Measurements from ENCODE around the gene FAM83C. TPM values are rescaled to one million over a fixed set of nuclear protein-coding genes. Genes with fewer than 3 reads are reported as not detected.

The FAM83C gene
- total and polyA plus RNA-seq, 9 of the 15 experiments (the other 6 are each of a cell fraction or from before 2014, with no cell fraction given), result not detected

GRCh38 chr20:35306931-35307517, 14.8 kb upstream of the FAM83C start (continued):
- TF ChIP-seq ZNF639 (CRISPR knock-in tag; conservative IDR thresholded peaks at IDR 0.05 in 1 of 2, IDR thresholded peaks at IDR 0.05 in 1 of 2) (0 out of 4 replicates have a peak, but pooled peaks of 1 of the 2 experiments have one; percentile 34), ARNT (IDR thresholded peaks at IDR 0.05) (no peak), NFYB (IDR thresholded peaks at IDR 0.05; ENCODE audit: extremely low read depth, insufficient read length) (no peak), CTCF (IDR thresholded peaks at IDR 0.05 in 2 of 3, conservative IDR thresholded peaks at IDR 0.05 in 1 of 3; ENCODE audit: insufficient read depth in 2 of 3, low read depth in 1 of 3, low read length in 3 of 3) (peak; percentile 96 to 99 (median 98)), MIER1 (IDR thresholded peaks at IDR 0.05; ENCODE audit: low read depth) (no peak), BHLHE40 (IDR thresholded peaks at IDR 0.05; ENCODE audit: low read length) (peak; percentile 29; the same call in 1 of the 2 replicates), DEAF1 (CRISPR knock-in tag; IDR thresholded peaks at IDR 0.05) (0 out of 2 replicates have a peak, but pooled peaks have one; percentile 24), SMC3 (conservative IDR thresholded peaks at IDR 0.05; ENCODE audit: insufficient read depth, low read depth, low read length) (peak; percentile 52), VEZF1 (CRISPR knock-in tag; IDR thresholded peaks at IDR 0.05) (0 out of 2 replicates have a peak, but pooled peaks have one; percentile 14)
